ENCODE results near the gene SEMA4B. TPM values are rescaled to one million over a fixed set of nuclear protein-coding genes. Genes with fewer than 3 reads are reported as not detected.

The SEMA4B gene
- total and polyA plus RNA-seq, 2 experiments from 2014 or later, result 16.7 to 48.2 TPM

- no peak for TF ChIP-seq CREB1 (CRISPR knock-in tag; IDR thresholded peaks at IDR 0.05; ENCODE audit: low read depth)
- no peak for TF ChIP-seq CTCF (conservative IDR thresholded peaks at IDR 0.05; ENCODE audit: low read depth in 2 of 2)
- TF ChIP-seq NANOG (IDR thresholded peaks at IDR 0.05; ENCODE audit: borderline replicate concordance), result no peak
- no peak for TF ChIP-seq STAT1 (IDR thresholded peaks at IDR 0.05; ENCODE audit: unreplicated experiment)
- TF ChIP-seq EZH2 (IDR thresholded peaks at IDR 0.05; ENCODE audit: low read depth, unreplicated experiment), result no peak
- TF ChIP-seq ETS1 (IDR thresholded peaks at IDR 0.05), result no peak
- TF ChIP-seq, protein P1, sequence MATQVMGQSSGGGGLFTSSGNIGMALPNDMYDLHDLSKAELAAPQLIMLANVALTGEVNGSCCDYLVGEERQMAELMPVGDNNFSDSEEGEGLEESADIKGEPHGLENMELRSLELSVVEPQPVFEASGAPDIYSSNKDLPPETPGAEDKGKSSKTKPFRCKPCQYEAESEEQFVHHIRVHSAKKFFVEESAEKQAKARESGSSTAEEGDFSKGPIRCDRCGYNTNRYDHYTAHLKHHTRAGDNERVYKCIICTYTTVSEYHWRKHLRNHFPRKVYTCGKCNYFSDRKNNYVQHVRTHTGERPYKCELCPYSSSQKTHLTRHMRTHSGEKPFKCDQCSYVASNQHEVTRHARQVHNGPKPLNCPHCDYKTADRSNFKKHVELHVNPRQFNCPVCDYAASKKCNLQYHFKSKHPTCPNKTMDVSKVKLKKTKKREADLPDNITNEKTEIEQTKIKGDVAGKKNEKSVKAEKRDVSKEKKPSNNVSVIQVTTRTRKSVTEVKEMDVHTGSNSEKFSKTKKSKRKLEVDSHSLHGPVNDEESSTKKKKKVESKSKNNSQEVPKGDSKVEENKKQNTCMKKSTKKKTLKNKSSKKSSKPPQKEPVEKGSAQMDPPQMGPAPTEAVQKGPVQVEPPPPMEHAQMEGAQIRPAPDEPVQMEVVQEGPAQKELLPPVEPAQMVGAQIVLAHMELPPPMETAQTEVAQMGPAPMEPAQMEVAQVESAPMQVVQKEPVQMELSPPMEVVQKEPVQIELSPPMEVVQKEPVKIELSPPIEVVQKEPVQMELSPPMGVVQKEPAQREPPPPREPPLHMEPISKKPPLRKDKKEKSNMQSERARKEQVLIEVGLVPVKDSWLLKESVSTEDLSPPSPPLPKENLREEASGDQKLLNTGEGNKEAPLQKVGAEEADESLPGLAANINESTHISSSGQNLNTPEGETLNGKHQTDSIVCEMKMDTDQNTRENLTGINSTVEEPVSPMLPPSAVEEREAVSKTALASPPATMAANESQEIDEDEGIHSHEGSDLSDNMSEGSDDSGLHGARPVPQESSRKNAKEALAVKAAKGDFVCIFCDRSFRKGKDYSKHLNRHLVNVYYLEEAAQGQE (IDR thresholded peaks at IDR 0.05; ENCODE audit: unreplicated experiment), result no peak
- no peak for TF ChIP-seq EZH2phosphoT487 (IDR thresholded peaks at IDR 0.05; ENCODE audit: unreplicated experiment)
Observed at GRCh38 chr15:90239371-90239770, 38.2 kb downstream of the SEMA4B start (continued).

GRCh38 chr15:90240856-90241255 lies 39.7 kb downstream of the SEMA4B start:
- Histone ChIP-seq H3K4me3 (no peak overlapping the region), H3K9me2 (ENCODE audit: insufficient read depth) (no peaks in the 10 kb centered on the region), H3K4me1 (ENCODE audit: insufficient read depth) (no peaks in the 10 kb centered on the region), H3K27ac (ENCODE audit: low read depth) (no peak overlapping the region), H3K36me3 (ENCODE audit: insufficient read depth) (no peaks in the 10 kb centered on the region), H2AFZ (no peak overlapping the region), H3K27me3 (ENCODE audit: insufficient read depth) (no peaks in the 10 kb centered on the region), H4K20me1 (replicated peaks; ENCODE audit: insufficient read depth) (no peaks in the 10 kb centered on the region), H3K4me2 (no peak overlapping the region), H3K79me2 (replicated peaks; ENCODE audit: insufficient read depth) (no peaks in the 10 kb centered on the region), H3F3A (replicated peaks; ENCODE audit: low read depth) (no peaks in the 10 kb centered on the region)
- H3K4me3 Mint-ChIP-seq, result no peak overlapping the region
- H3K4me1 Mint-ChIP-seq, result no peaks in the 10 kb centered on the region
- H3K27ac Mint-ChIP-seq, result no peak overlapping the region
- H3K9me3 Mint-ChIP-seq, result no peaks in the 10 kb centered on the region
- ATAC-seq (no peak), DNase-seq (ENCODE audit: low spot score) (peak; percentile 7)
- peaks cover 9% of the 10 kb centered on the region for H3K27me3 Mint-ChIP-seq (ENCODE audit: insufficient read depth, low read depth, poor library complexity)
- peaks cover 3% of the 10 kb centered on the region; the same call in 1 of the 3 replicates for H3K36me3 Mint-ChIP-seq (ENCODE audit: low read depth)
- TF ChIP-seq EZH2phosphoT487 (IDR thresholded peaks at IDR 0.05; ENCODE audit: unreplicated experiment) (no peak), JUNB (IDR thresholded peaks at IDR 0.05; ENCODE audit: unreplicated experiment) (no peak), NANOG (IDR thresholded peaks at IDR 0.05; ENCODE audit: borderline replicate concordance) (no peak), STAT1 (IDR thresholded peaks at IDR 0.05; ENCODE audit: unreplicated experiment) (no peak), EZH2 (IDR thresholded peaks at IDR 0.05; ENCODE audit: low read depth, unreplicated experiment) (no peak), CTCF (conservative IDR thresholded peaks at IDR 0.05; ENCODE audit: low read depth in 2 of 2) (no peak), ZNF331 (CRISPR knock-in tag; IDR thresholded peaks at IDR 0.05; ENCODE audit: low read depth) (no peak), POLR2AphosphoS5 (IDR thresholded peaks at IDR 0.05; ENCODE audit: low read depth) (no peak), CREB1 (CRISPR knock-in tag; IDR thresholded peaks at IDR 0.05; ENCODE audit: low read depth) (no peak)
- TF ChIP-seq, protein P1 (IDR thresholded peaks at IDR 0.05; ENCODE audit: unreplicated experiment), result no peak

Measured in GM23338 (cell line).